Glutamatergic neuron (in vitro differentiated cells): ENCODE measurements around the gene IMMT. TPM values are rescaled to one million over a fixed set of nuclear protein-coding genes. Genes with fewer than 3 reads are reported as not detected.
A peak's percentile ranks its signal among the peaks of the same experiment; 100 is the strongest.

ENCODE experiments used
- DNase-seq: peaks from one replicate; pipeline ENCODE4 v3.0.0; 2022
- H3K27ac Mint-ChIP-seq: one replicate; pipeline ENCODE4 v1.8.0; 2020; ENCODE audit warnings: mild to moderate bottlenecking, mixed read lengths, inconsistent platforms; ENCODE audit not compliant: unreplicated experiment
- H3K27me3 Mint-ChIP-seq: one replicate; pipeline ENCODE4 v1.8.0; 2020; ENCODE audit warnings: mild to moderate bottlenecking, moderate library complexity, mixed read lengths, inconsistent platforms; ENCODE audit not compliant: unreplicated experiment
- H3K36me3 Mint-ChIP-seq: one replicate; pipeline ENCODE4 v1.8.0; 2020; ENCODE audit warnings: mild to moderate bottlenecking, mixed read lengths, inconsistent platforms; ENCODE audit not compliant: unreplicated experiment
- H3K4me1 Mint-ChIP-seq: one replicate; pipeline ENCODE4 v1.8.0; 2020; ENCODE audit warnings: mild to moderate bottlenecking, low read depth, mixed read lengths, inconsistent platforms; ENCODE audit not compliant: unreplicated experiment
- H3K4me3 Mint-ChIP-seq: one replicate; pipeline ENCODE4 v1.8.0; 2020; ENCODE audit warnings: mild to moderate bottlenecking, mixed read lengths, inconsistent platforms; ENCODE audit not compliant: unreplicated experiment
- H3K9me3 Mint-ChIP-seq: one replicate; pipeline ENCODE4 v1.8.0; 2020; ENCODE audit warnings: mild to moderate bottlenecking, moderate library complexity, mixed read lengths, inconsistent platforms; ENCODE audit not compliant: unreplicated experiment
- CTCF ChIP-seq: fragments of 200-600 bp; sonication (generic); IDR thresholded peaks from one replicate; pipeline ENCODE4 v1.5.0; 2021; ENCODE audit not compliant: partially characterized antibody, unreplicated experiment
- total RNA-seq: library from RNA; stranded (reverse); fragmentation: NEBNext Ultra II Directional; extraction: Animal tissue kit (Norgen Biotek cat#: 25700); gene quantifications from one replicate; pipeline ENCODE4 v1.2.1, GENCODE V29; 2021; ENCODE audit not compliant: unreplicated experiment

Gene IMMT
- total RNA-seq, 1 donor from 2014 or later: 124 TPM

- H3K4me1 Mint-ChIP-seq: peaks cover 26% of the 10 kb centered on the region
- H3K36me3 Mint-ChIP-seq: peaks cover 5% of the 10 kb centered on the region
- no peak for DNase-seq
- no peak overlapping the region for H3K4me3 Mint-ChIP-seq
- peaks cover 18% of the 10 kb centered on the region for H3K9me3 Mint-ChIP-seq
- peaks cover 11% of the 10 kb centered on the region for H3K27me3 Mint-ChIP-seq
- H3K27ac Mint-ChIP-seq: peak overlapping the region; percentile 8
- no peak for TF ChIP-seq CTCF
Measured at GRCh38 chr2:86226636-86227520, 31.6 kb upstream of the IMMT start.

- H3K4me3 Mint-ChIP-seq: no peak overlapping the region
- DNase-seq: no peak
- peaks cover 11% of the 10 kb centered on the region for H3K27me3 Mint-ChIP-seq
- no peak for TF ChIP-seq CTCF
- H3K27ac Mint-ChIP-seq: no peak overlapping the region
- H3K4me1 Mint-ChIP-seq: peaks cover 30% of the 10 kb centered on the region
- H3K36me3 Mint-ChIP-seq: peaks cover 5% of the 10 kb centered on the region
- H3K9me3 Mint-ChIP-seq: peaks cover 18% of the 10 kb centered on the region
Measured at GRCh38 chr2:86226070-86226469, 30.8 kb upstream of the IMMT start.

DNA sequence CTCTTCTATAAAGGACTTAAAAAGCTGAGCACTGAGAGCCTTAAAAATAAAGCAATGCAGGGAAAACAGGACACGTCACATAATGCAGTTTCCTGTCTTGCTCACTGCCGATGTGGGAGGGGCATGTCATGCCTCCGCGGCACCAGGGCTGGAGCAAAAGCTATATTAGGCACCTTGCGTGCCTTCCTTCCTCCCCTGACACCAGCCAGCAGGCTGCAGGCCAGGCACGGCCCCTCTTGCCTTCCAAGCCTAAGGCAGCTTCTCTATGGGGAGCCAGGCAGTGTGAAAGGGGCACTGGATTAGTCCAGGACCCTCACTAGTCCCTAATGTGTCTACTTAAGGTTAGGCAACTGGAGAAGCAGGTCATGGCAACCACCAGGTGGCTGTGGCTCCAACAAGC lies 30.3 kb upstream of the IMMT start:
- no peak overlapping the region for H3K4me3 Mint-ChIP-seq
- peaks cover 17% of the 10 kb centered on the region for H3K9me3 Mint-ChIP-seq
- peak overlapping the region; percentile 48 for H3K27ac Mint-ChIP-seq
- peaks cover 11% of the 10 kb centered on the region for H3K27me3 Mint-ChIP-seq
- peaks cover 5% of the 10 kb centered on the region for H3K36me3 Mint-ChIP-seq
- no peak for TF ChIP-seq CTCF
- no peak for DNase-seq
- peaks cover 30% of the 10 kb centered on the region for H3K4me1 Mint-ChIP-seq

DNA sequence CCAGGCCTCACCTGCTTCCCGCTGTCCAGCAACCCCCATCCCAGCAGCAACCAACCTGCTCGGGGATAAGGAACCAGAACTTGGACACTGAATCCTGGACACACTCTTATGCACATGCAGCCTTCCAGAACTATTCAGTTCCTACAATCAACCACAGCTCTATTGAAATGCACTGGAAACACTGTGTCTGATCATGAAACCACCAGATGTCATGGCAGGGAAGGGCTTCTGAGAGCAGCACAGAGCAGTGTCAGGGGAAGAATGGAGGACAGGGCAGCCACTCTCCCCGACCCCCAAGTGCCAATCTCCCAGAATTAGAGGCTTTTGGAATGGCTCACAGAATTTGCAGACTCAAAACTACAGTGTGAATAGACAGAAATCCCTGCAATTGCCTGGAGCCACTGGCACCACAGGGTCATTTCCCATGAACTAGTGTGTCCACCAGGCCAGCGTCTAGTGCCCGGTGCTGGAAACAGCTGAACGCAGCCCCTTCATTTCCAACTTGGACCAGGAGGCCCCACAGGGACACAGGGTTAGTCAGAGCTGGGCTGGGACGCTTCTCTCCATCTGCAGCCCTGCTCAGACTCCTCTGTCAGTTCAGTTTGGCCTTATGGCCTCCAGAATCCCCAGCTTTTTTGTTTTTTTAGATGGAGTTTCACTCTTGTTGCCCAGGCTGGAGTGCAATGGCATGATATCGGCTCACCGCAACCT lies 29.5 kb upstream of the IMMT start:
- peaks cover 11% of the 10 kb centered on the region for H3K27me3 Mint-ChIP-seq
- no peak for DNase-seq
- H3K4me1 Mint-ChIP-seq: peaks cover 30% of the 10 kb centered on the region
- peak overlapping the region; percentile 25 for H3K4me3 Mint-ChIP-seq
- no peak for TF ChIP-seq CTCF
- peaks cover 17% of the 10 kb centered on the region for H3K9me3 Mint-ChIP-seq
- H3K36me3 Mint-ChIP-seq: peaks cover 5% of the 10 kb centered on the region
- H3K27ac Mint-ChIP-seq: peak overlapping the region; percentile 84
